Hippocampal formation (tissue), 2 donors: Measurements from ENCODE around the gene DCP1A.
"Not testable (repeated sequence)": the region's sequence is repeated elsewhere in the genome, so short reads cannot be mapped to it uniquely, and the experiment has no call there.

ENCODE experiments used
- DNase-seq, 2 donors: peaks; one replicate each; lab custom pipeline; 2025; lab: John Stamatoyannopoulos, UW

DCP1A gene

GRCh38 chr3:53347261-53348064 lies at the start of gene DCP1A:
TSS of gene DCP1A (minus strand) at chr3:53347543. CDS start at chr3:53347517, 26 bp downstream.
- peak; percentile 94 to 95 for DNase-seq

- no peak for DNase-seq
Measured at GRCh38 chr3:53384465-53385423, 37.4 kb upstream of the DCP1A start.

- DNase-seq, result no peak
Measured at GRCh38 chr3:53382106-53382505, 34.8 kb upstream of the DCP1A start.

GRCh38 chr3:53380306-53380705 lies 33.0 kb upstream of the DCP1A start:
- DNase-seq, result no peak

- DNase-seq, result no peak
Measured at GRCh38 chr3:53379898-53380297, 32.6 kb upstream of the DCP1A start.

- no peak for DNase-seq
Measured at GRCh38 chr3:53377794-53378193, 30.5 kb upstream of the DCP1A start.

GRCh38 chr3:53376679-53377078 lies 29.3 kb upstream of the DCP1A start:
- no peak for DNase-seq

- DNase-seq, result peak; percentile 21 to 30
Measured at GRCh38 chr3:53375019-53375418, 27.7 kb upstream of the DCP1A start.

- not testable (repeated sequence) for DNase-seq
Measured at GRCh38 chr3:53370719-53371118, 23.4 kb upstream of the DCP1A start.

GRCh38 chr3:53361852-53362251 lies 14.5 kb upstream of the DCP1A start:
- DNase-seq, result no peak

- DNase-seq, result no peak
Measured at GRCh38 chr3:53357458-53357857, 10.1 kb upstream of the DCP1A start.

- no peak for DNase-seq
Measured at GRCh38 chr3:53354945-53355498, 7.7 kb upstream of the DCP1A start.

GRCh38 chr3:53353202-53353601 lies 5.9 kb upstream of the DCP1A start:
- no peak for DNase-seq

- no peak for DNase-seq
Measured at GRCh38 chr3:53350652-53351051, 3.3 kb upstream of the DCP1A start.

- DNase-seq, result not testable (repeated sequence)
Measured at GRCh38 chr3:53348118-53348517, 775 bp upstream of the DCP1A start.

GRCh38 chr3:53346922-53347260 lies 452 bp downstream of the DCP1A start:
- no peak for DNase-seq

GRCh38 chr3:53346514-53346913 lies 829 bp downstream of the DCP1A start:
- no peak for DNase-seq

- no peak for DNase-seq
Measured at GRCh38 chr3:53342353-53342752, 5.0 kb downstream of the DCP1A start.

- no peak for DNase-seq
Measured at GRCh38 chr3:53337167-53337940, 10.0 kb downstream of the DCP1A start.

- no peak for DNase-seq
Measured at GRCh38 chr3:53334742-53335141, 12.6 kb downstream of the DCP1A start.

GRCh38 chr3:53331871-53332270 lies 15.5 kb downstream of the DCP1A start:
- no peak for DNase-seq

GRCh38 chr3:53329897-53330296 lies 17.4 kb downstream of the DCP1A start:
- DNase-seq, result no peak
